ENCODE data around the gene SDHA.

DNA sequence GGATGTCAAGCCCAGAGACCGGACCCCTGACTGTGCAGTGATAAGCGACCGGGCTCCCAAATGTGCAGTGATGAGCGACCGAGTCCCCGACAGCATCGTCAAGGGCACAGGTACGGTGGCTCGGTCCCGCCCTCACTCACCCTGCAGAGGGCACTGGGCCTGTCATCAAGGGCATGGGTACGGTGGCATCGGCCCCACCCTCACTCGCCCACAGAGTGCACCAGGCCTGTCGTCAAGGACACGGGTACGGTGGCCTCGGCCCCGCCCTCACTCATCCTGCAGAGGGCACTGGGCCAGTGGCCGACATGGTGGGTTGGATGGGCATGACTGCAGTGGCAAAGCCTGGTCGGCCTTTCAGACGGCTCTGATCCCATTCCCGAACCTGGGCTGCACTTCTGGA, 36.6 kb upstream of the SDHA start:
- no peak for TF ChIP-seq CHD4 (IDR thresholded peaks at IDR 0.05; ENCODE audit: insufficient read depth, insufficient replicate concordance, low read depth, low read length, poor library complexity, severe bottlenecking)
- TF ChIP-seq, protein P1, sequence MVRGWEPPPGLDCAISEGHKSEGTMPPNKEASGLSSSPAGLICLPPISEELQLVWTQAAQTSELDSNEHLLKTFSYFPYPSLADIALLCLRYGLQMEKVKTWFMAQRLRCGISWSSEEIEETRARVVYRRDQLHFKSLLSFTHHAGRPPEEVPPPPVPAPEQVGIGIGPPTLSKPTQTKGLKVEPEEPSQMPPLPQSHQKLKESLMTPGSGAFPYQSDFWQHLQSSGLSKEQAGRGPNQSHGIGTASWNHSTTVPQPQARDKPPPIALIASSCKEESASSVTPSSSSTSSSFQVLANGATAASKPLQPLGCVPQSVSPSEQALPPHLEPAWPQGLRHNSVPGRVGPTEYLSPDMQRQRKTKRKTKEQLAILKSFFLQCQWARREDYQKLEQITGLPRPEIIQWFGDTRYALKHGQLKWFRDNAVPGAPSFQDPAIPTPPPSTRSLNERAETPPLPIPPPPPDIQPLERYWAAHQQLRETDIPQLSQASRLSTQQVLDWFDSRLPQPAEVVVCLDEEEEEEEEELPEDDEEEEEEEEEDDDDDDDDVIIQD (CRISPR knock-in tag; IDR thresholded peaks at IDR 0.05): no peak
- TF ChIP-seq BACH1 (tag; IDR thresholded peaks at IDR 0.05): no peak
- TF ChIP-seq, protein P2, sequence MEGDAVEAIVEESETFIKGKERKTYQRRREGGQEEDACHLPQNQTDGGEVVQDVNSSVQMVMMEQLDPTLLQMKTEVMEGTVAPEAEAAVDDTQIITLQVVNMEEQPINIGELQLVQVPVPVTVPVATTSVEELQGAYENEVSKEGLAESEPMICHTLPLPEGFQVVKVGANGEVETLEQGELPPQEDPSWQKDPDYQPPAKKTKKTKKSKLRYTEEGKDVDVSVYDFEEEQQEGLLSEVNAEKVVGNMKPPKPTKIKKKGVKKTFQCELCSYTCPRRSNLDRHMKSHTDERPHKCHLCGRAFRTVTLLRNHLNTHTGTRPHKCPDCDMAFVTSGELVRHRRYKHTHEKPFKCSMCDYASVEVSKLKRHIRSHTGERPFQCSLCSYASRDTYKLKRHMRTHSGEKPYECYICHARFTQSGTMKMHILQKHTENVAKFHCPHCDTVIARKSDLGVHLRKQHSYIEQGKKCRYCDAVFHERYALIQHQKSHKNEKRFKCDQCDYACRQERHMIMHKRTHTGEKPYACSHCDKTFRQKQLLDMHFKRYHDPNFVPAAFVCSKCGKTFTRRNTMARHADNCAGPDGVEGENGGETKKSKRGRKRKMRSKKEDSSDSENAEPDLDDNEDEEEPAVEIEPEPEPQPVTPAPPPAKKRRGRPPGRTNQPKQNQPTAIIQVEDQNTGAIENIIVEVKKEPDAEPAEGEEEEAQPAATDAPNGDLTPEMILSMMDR (IDR thresholded peaks at IDR 0.05 in 2 of 3, conservative IDR thresholded peaks at IDR 0.05 in 1 of 3; ENCODE audit: insufficient read depth in 2 of 3, low read depth in 1 of 3, low read length in 3 of 3): no peak
- TF ChIP-seq TEAD4 (IDR thresholded peaks at IDR 0.05; ENCODE audit: low read length): no peak
- TF ChIP-seq TEAD4 (CRISPR knock-in tag; IDR thresholded peaks at IDR 0.05; ENCODE audit: borderline replicate concordance): no peak
- no peak for TF ChIP-seq POLR2A (conservative IDR thresholded peaks at IDR 0.05)
- TF ChIP-seq EZH2 (IDR thresholded peaks at IDR 0.05; ENCODE audit: borderline replicate concordance, low read depth, low read length): no peak
- TF ChIP-seq SIN3A (IDR thresholded peaks at IDR 0.05; ENCODE audit: borderline replicate concordance in 2 of 2, control insufficient read depth in 1 of 2, low read depth in 2 of 2, low read length in 2 of 2): no peak
- no peak for TF ChIP-seq SP1 (CRISPR knock-in tag; IDR thresholded peaks at IDR 0.05)
- no peak for TF ChIP-seq TEAD1 (CRISPR knock-in tag; IDR thresholded peaks at IDR 0.05)
- no peak for TF ChIP-seq PRMT5 (CRISPR knock-in tag; IDR thresholded peaks at IDR 0.05)

All from K562 (cell line).